ENCODE measurements around the gene SLC51A. TPM values are rescaled to one million over a fixed set of nuclear protein-coding genes. Genes with fewer than 3 reads are reported as not detected.

Gene SLC51A
- total and polyA plus RNA-seq, 2 of the 8 experiments (the other 6 are each of a cell fraction or from before 2014, with no cell fraction given) = 6.3 to 9.8 TPM

DNA sequence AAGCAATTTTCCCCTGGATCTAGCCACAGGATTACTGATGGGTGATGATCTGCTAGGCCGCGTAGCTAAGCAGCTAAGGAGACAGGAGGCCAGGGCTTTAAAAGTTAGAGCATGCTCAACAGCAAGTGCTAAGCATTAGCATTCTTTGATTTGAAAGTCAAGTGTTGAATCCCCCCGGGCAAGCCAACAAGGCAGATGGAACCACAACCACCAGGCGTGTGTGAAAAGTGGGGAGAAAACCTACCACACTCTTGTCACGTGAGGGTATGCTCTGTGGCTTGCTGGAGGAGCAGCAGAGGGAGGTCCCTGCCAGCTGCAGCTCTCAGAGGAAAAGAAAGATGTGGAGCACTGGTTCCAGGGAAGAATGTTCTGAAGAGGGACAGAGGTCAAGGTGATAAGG, 20.9 kb downstream of the SLC51A start:
- H3K18ac ChIP-seq (ENCODE audit: extremely low read depth, low read length) = no peak overlapping the region
- no peak overlapping the region for H3K4ac ChIP-seq (replicated peaks; ENCODE audit: insufficient read length, low read depth, low read length)
- H2BK12ac ChIP-seq (ENCODE audit: low read depth, low read length) = no peak overlapping the region
- no peaks in the 10 kb centered on the region for H3K9me3 ChIP-seq (ENCODE audit: insufficient read depth in 2 of 2, low read depth in 1 of 2, low read length in 1 of 2)
- no peaks in the 10 kb centered on the region for H3K23me2 ChIP-seq (ENCODE audit: low read depth, low read length)
- no peaks in the 10 kb centered on the region for H3K79me1 ChIP-seq (ENCODE audit: low read depth, low read length)
- no peak overlapping the region for H2BK5ac ChIP-seq (ENCODE audit: low read depth, low read length)
- ChIA-PET CTCF (ENCODE audit: partially characterized antibody) (interaction anchor here (1.8 kb wide), 1 partner anchor 10 kb away, joined by 5 read pairs; no protein-coding TSS in a partner anchor), POLR2A (ENCODE audit: partially characterized antibody) (interaction anchor here (1.8 kb wide), 1 partner anchor 10 kb away, joined by 5 read pairs; no protein-coding TSS in a partner anchor)
- H3K36me3 ChIP-seq (ENCODE audit: control insufficient read depth in 2 of 4, insufficient read depth in 4 of 4, low read length in 3 of 4) = peaks cover 0 to 21% (median 12%) of the 10 kb centered on the region in 4 experiments; a peak in 6 of 8 replicates
- no peaks in the 10 kb centered on the region for H3K79me2 ChIP-seq (ENCODE audit: control insufficient read depth in 1 of 2, insufficient read depth in 2 of 2, low read length in 2 of 2)
- DNase-seq (ENCODE audit: low read depth in 1 of 2, low spot score in 2 of 2) = no peak
- H3K14ac ChIP-seq (ENCODE audit: insufficient read length) = no peak overlapping the region
- no peaks in the 10 kb centered on the region for H4K20me1 ChIP-seq (replicated peaks in 1 of 2; ENCODE audit: control insufficient read depth in 1 of 2, insufficient read depth in 2 of 2, low read length in 2 of 2)
- no peak overlapping the region for H3K4me3 ChIP-seq (ENCODE audit: extremely low read depth in 1 of 4, insufficient read depth in 2 of 4, low read depth in 3 of 4, low read length in 4 of 4)
- H3K4me1 ChIP-seq (replicated peaks in 1 of 4; ENCODE audit: control insufficient read depth in 3 of 4, insufficient read depth in 4 of 4, low read length in 3 of 4) = peaks cover 0 to 3% (median under 1%) of the 10 kb centered on the region in 4 experiments; a peak in 3 of 7 replicates
- H2BK15ac ChIP-seq (ENCODE audit: low read length) = no peak overlapping the region
- H3K27ac ChIP-seq (ENCODE audit: low read depth, low read length) = no peak overlapping the region
- H3K9ac ChIP-seq (replicated peaks in 1 of 4; ENCODE audit: extremely low read depth in 1 of 4, low read depth in 3 of 4, low read length in 3 of 4) = no peak overlapping the region
- no peak overlapping the region for H2BK20ac ChIP-seq (ENCODE audit: low read length)
- H4K91ac ChIP-seq (replicated peaks; ENCODE audit: insufficient read length, low read length) = no peak overlapping the region
- no peak overlapping the region for H3K4me2 ChIP-seq (ENCODE audit: insufficient read depth in 1 of 2, low read depth in 2 of 2, low read length in 2 of 2)
- H2AFZ ChIP-seq (ENCODE audit: low read length) = no peak overlapping the region
- H2AK5ac ChIP-seq (ENCODE audit: low read depth, low read length) = no peak overlapping the region
- H3K56ac ChIP-seq (replicated peaks; ENCODE audit: insufficient read length, low read depth, low read length) = no peak overlapping the region
- no peak for FAIRE-seq
- H3K23ac ChIP-seq (ENCODE audit: insufficient read length) = no peak overlapping the region
- H3K27me3 ChIP-seq (replicated peaks in 1 of 4; ENCODE audit: control insufficient read depth in 3 of 4, extremely low read depth in 1 of 4, insufficient read depth in 3 of 4, low read length in 3 of 4) = no peaks in the 10 kb centered on the region
- 90% methylated on average over 5 of the region's 5 CpGs; no CpG with 5 or more reads in 1 of the 2 experiments for WGBS, 2 experiments (ENCODE audit: extremely low coverage in 1 of 2, insufficient coverage in 1 of 2, insufficient read length in 1 of 2, insufficient replicate concordance in 2 of 2, low coverage in 1 of 2, low lambda C conversion rate in 2 of 2, missing lambda C conversion rate in 1 of 2)
- no peak overlapping the region for H4K5ac ChIP-seq (ENCODE audit: insufficient read length, low read depth, low read length)
- no peak overlapping the region for H2BK120ac ChIP-seq (replicated peaks; ENCODE audit: low read depth, low read length)
- no peak overlapping the region for H4K8ac ChIP-seq (ENCODE audit: extremely low read depth, insufficient read depth, low read length)
